ENCODE results near the gene DPT.

The DPT gene

DNA sequence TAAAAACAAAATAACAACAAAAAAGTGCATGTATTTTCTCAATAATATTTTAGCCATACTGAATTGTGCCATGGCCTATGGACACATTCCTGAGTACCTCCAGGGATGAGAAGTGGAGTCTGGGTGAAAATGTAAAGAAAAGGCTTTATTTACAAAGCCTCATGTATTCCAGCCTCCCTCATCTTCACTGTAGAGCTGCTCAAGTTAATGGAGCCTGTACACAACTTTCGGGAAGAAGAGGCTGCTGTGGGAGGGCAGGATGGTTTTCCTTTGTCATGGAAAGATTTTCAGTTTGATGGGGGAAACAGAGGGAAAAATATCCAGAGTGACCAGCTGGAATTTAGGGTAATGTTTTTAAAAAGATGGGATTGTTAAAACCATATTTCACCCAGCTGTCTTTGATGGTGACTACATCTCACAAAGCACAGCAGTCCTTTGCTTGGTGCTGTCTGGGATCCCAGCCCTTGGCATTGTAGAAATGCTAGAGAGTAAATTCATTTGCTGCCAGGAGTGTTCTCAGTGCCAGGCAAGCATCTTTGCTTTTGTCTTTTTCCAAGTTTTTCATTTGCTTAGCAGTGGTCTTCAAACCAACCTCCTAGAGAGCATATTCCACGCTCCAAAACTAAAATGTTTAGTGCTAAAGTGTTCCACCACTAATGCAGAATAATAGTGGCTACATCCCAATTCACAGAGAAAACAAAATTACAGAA lies 54.9 kb downstream of the DPT start:
- Histone ChIP-seq H3K36me3 (no peaks in the 10 kb centered on the region), H3K9me3 (no peaks in the 10 kb centered on the region), H3K27ac (no peak overlapping the region), H3K27me3 (no peaks in the 10 kb centered on the region), H3K4me1 (ENCODE audit: control insufficient read depth in 1 of 2, insufficient read depth in 1 of 2, low read depth in 1 of 2, low read length in 1 of 2) (peaks cover 10 to 13% of the 10 kb centered on the region in 2 experiments), H3K4me3 (ENCODE audit: low read depth in 1 of 2, low read length in 1 of 2) (no peak overlapping the region)
- TF ChIP-seq, protein P1, sequence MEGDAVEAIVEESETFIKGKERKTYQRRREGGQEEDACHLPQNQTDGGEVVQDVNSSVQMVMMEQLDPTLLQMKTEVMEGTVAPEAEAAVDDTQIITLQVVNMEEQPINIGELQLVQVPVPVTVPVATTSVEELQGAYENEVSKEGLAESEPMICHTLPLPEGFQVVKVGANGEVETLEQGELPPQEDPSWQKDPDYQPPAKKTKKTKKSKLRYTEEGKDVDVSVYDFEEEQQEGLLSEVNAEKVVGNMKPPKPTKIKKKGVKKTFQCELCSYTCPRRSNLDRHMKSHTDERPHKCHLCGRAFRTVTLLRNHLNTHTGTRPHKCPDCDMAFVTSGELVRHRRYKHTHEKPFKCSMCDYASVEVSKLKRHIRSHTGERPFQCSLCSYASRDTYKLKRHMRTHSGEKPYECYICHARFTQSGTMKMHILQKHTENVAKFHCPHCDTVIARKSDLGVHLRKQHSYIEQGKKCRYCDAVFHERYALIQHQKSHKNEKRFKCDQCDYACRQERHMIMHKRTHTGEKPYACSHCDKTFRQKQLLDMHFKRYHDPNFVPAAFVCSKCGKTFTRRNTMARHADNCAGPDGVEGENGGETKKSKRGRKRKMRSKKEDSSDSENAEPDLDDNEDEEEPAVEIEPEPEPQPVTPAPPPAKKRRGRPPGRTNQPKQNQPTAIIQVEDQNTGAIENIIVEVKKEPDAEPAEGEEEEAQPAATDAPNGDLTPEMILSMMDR (IDR thresholded peaks at IDR 0.05), result no peak

DNA sequence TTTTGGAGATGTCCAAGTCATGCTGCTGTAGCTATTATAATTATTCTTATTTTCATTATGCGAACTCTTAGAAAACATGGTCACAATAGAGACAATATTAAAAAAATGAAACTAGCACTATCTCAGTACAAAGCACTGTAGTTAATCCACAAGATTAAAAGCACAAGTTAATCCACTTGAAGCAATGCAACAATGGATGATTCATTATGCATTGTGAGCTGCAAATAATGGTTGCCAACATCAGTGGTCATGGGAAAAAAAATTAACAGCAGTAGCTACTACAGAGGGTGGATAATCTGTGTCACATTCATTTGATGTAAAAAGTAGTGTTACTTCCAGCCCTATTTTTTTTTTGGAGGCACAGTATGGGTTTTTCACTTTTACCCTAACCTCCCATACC lies 56.7 kb downstream of the DPT start:
- TF ChIP-seq, protein P1 (IDR thresholded peaks at IDR 0.05), result no peak
- no peaks in the 10 kb centered on the region for H3K36me3 ChIP-seq

DNA sequence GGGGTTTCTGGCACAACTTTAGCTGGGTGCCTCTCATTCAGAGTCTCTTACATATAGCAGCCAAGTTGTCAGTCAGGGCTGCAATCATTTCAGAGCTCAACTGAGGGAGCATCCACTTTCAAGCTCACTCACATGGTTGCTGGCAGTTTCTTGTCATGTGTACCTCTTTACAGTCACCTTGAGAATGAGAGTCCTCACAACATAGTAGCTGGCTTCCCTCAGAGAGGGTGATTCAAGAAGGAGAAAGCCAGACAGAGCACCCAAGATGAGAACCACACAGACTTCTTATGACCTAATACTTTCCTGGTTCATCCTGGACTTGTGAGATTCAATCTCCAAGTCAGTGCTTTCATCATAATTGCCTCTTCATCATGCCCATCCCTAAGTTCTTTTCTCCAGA lies 57.2 kb downstream of the DPT start:
- TF ChIP-seq, protein P1 (IDR thresholded peaks at IDR 0.05), result no peak
- Histone ChIP-seq H3K4me1 (ENCODE audit: control insufficient read depth in 1 of 2, insufficient read depth in 1 of 2, low read depth in 1 of 2, low read length in 1 of 2) (peaks cover 9 to 11% of the 10 kb centered on the region in 2 experiments), H3K4me3 (ENCODE audit: low read depth in 1 of 2, low read length in 1 of 2) (no peak overlapping the region), H3K27ac (no peak overlapping the region), H3K9me3 (no peaks in the 10 kb centered on the region), H3K36me3 (no peaks in the 10 kb centered on the region), H3K27me3 (no peaks in the 10 kb centered on the region)

More for the DNA sequence above, 56.7 kb downstream of the DPT start:
- Histone ChIP-seq H3K27me3 (no peaks in the 10 kb centered on the region), H3K4me1 (ENCODE audit: control insufficient read depth in 1 of 2, insufficient read depth in 1 of 2, low read depth in 1 of 2, low read length in 1 of 2) (peaks cover 10 to 13% of the 10 kb centered on the region in 2 experiments), H3K9me3 (no peaks in the 10 kb centered on the region), H3K4me3 (ENCODE audit: low read depth in 1 of 2, low read length in 1 of 2) (no peak overlapping the region), H3K27ac (no peak overlapping the region)

DNA sequence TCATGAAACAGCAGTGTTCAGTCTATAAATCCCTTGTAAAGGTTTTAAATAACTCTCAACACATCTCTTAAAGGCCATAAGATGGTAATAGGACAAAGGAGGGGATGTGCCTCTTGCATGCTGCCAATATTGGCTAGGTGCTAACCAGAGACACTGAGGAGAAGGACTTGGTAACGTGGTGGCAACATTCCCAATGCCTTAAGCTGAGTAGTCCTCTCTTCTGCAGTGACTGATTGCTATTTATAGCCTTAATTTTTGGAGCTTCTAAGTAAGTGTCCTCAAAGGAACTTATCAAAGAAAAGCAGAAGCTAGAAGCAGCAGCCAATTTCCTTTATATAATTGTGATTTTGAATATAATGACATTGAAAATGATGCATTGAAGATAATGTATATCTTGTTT lies 63.0 kb downstream of the DPT start:
- Histone ChIP-seq H3K27ac (no peak overlapping the region), H3K9me3 (no peaks in the 10 kb centered on the region), H3K36me3 (no peaks in the 10 kb centered on the region), H3K4me1 (ENCODE audit: control insufficient read depth in 1 of 2, insufficient read depth in 1 of 2, low read depth in 1 of 2, low read length in 1 of 2) (no peaks in the 10 kb centered on the region), H3K4me3 (ENCODE audit: low read depth in 1 of 2, low read length in 1 of 2) (no peak overlapping the region), H3K27me3 (no peaks in the 10 kb centered on the region)
- TF ChIP-seq, protein P1 (IDR thresholded peaks at IDR 0.05), result no peak

DNA sequence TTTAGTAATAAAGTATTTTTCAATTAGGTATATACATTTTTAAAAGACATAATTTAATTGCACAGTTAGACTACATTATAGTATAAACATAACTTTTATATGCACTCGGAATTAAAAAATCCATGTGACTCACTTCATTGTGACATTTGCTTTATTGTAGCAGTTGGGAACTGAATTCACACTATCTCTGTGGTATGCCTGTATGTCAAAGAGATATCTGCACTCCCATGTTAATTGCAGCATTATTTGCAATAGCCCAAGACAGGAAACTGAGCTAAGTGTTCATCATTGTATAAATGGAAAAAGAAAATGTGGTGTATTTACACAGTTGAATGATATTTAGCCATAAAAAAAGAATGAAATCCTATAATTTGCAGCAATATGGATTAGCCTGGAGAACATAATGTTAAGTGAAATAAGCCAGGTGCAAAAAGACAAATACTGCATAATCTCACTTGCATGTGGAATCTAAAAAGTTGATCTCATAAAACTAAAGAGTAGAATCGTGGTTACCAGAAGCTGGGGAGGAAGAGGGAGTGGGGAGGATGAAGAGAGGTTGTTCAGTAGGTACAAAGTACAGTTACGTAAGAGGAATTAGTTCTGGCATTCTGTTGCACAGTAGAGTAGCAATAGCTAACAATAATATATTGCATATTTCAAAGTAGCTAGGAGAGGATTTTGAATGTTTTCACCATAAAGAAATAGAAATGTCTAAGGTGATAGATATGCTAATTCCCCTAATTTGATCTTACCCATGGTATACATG lies 64.8 kb downstream of the DPT start:
- H3K4me1 ChIP-seq (ENCODE audit: control insufficient read depth in 1 of 2, insufficient read depth in 1 of 2, low read depth in 1 of 2, low read length in 1 of 2), result no peaks in the 10 kb centered on the region
- no peaks in the 10 kb centered on the region for H3K9me3 ChIP-seq
- no peak overlapping the region for H3K4me3 ChIP-seq (ENCODE audit: low read depth in 1 of 2, low read length in 1 of 2)
- TF ChIP-seq, protein P1 (IDR thresholded peaks at IDR 0.05), result no peak
- no peak overlapping the region for H3K27ac ChIP-seq
- no peaks in the 10 kb centered on the region for H3K36me3 ChIP-seq
- no peaks in the 10 kb centered on the region for H3K27me3 ChIP-seq

All from neutrophil (primary cell).